8988T (cell line): ENCODE results near the gene FAM117A.

Source experiments
- DNase-seq: peaks from one replicate; pipeline ENCODE4 v3.0.0; 2011

Gene FAM117A, protein sequence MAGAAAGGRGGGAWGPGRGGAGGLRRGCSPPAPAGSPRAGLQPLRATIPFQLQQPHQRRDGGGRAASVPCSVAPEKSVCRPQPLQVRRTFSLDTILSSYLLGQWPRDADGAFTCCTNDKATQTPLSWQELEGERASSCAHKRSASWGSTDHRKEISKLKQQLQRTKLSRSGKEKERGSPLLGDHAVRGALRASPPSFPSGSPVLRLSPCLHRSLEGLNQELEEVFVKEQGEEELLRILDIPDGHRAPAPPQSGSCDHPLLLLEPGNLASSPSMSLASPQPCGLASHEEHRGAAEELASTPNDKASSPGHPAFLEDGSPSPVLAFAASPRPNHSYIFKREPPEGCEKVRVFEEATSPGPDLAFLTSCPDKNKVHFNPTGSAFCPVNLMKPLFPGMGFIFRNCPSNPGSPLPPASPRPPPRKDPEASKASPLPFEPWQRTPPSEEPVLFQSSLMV

DNA sequence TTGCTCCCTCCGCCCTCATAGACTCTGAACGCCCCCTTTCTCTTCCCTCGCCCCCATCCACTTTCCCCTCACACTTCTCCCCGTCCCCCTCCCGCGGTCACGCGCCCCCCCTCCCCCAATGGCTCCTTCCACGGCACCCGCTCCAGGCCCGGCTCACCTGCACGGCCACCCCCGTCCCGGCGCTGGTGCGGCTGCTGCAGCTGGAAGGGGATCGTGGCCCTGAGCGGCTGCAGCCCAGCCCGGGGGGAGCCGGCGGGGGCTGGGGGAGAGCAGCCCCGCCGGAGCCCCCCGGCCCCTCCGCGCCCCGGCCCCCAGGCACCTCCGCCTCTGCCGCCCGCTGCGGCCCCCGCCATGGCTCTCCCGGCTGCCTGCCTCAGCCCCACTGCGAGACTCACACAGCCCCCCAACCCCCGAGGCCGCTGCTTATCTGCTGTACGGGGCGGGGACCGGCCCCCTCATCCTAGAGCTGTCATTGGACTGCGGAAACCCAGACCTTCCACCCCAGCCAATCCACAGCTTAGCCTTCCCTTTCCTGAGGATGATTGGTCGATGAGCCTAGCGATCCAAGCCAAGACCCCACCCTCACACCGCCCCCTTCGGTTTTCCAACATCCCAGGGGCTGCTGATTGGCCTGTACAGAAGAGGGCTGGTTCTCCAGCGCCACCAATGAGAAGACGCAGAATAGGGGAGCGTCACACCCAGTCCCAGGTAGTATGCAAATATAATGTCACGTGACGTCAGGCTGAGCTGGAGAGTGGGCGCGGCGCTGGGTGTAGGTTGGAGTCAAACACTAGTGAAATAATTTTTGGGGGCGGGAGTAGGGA, at the start of gene FAM117A:
FAM117A (minus strand) TSS at position 397 of the 824 bp plus-strand sequence; CDS start at position 353, 44 bp downstream.
- peak; percentile 98 for DNase-seq

- no peak for DNase-seq
Observed at GRCh38 chr17:49809056-49809455, 45.1 kb upstream of the FAM117A start.

DNA sequence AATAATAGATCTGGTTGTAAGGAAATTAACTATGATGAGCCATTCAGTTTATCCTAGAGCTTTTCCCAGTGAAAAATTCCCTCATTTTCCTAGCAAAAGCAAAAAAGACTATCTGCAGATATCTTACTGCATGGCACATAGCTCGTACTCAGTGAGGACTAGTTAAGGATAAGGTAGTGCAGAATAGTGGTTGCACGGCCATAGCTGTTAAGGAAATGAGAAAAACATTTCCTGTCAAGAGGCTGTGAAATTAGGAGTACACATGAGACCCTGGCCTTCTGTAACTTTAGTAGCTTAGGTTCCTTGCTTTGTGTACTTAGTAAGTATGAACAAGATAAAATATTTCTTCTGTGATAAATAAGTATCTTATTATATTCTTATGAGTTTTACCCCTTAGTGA, 34.8 kb upstream of the FAM117A start:
- no peak for DNase-seq

DNA sequence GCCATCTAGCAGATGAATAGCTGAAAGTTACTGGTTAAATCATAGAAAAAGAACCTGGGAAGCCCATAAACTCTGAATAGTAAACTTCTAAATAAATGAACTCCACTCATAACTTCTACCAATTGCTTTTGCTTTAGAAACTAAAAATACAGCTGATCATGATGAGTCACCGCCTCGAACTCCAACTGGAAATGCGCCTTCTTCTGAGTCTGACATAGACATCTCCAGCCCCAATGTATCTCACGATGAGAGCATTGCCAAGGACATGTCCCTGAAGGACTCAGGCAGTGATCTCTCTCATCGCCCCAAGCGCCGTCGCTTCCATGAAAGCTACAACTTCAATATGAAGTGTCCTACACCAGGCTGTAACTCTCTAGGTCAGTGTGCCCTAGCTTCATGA, 34.3 kb upstream of the FAM117A start:
- no peak for DNase-seq

DNA sequence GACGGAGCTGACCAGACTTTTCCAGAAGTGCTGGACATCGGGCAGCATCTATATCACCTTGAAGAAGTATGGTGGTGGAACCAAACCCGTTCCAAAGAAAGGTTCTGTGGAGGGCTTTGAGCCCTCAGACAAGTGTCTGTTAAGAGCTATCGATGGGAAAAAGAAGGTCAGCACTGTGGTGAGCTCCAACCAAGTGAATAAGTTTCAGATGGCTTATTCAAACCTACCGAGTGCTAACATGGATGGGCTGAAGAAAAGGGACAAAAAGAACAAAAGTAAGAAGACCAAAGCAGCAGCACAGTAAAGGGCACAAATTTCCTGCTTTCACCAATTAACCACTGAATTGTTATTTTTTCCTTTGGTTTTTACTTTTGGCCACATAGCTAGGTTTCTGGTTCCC, 31.4 kb upstream of the FAM117A start:
- no peak for DNase-seq

- DNase-seq = no peak
Observed at GRCh38 chr17:49793309-49793708, 29.4 kb upstream of the FAM117A start.

DNA sequence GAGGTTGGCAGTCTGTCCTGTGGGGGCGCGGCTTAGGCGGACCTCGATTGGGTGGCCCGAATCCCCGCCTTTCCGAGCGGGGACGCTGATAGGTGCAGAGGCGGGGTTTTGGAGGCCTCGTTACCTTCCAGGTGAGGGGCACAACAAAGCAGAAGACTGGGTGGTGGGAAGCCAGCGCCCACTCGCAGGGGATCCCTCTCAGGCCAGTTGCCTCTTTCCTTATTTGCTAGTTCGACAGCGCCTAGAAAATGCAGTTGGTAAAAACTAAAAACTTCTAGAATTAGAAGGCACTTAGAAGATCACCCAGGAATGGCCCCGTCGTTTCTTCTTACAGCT, 25.3 kb upstream of the FAM117A start:
- DNase-seq = no peak

DNA sequence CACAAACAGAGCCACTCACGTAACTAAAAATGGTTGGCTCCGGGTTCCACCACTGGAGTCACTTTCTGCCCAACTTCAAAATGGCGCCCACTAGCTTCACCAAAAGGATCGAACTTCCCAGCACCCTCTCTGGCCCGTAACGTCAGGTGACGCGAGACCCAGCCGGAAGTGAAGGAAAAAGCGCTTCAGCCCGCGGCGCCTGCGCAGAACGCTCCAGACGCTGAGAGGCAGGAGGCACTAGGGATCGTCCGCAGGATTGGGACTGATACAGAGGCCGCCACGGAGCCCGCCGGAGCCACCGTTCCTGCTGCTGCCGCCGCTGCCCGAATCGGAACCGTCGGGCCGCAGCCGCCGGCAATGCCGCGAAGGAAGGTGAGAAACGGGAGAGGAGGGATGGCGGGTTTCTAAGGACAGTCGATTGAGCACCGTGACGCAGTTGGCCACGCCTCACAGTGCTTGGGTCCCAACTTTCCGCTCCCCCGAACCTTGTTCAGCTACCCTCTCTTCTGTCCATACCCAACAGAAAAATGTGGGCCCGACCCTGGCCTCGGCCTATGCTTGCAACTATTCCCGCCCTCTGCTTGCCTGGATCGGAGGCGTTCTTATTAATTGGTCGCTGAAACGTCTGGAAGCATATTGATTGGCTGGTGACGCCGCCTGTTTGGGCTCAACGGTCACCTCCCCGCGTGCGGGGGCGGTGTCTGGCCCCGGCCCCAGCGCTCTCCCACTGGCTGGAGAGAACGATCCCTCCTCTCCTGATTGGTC, 24.7 kb upstream of the FAM117A start, which contains the start of gene KAT7:
KAT7 (plus strand) TSS at position 204 of the 765 bp plus-strand sequence; CDS start at position 358, 154 bp downstream.
- DNase-seq = peak; percentile 85

DNA sequence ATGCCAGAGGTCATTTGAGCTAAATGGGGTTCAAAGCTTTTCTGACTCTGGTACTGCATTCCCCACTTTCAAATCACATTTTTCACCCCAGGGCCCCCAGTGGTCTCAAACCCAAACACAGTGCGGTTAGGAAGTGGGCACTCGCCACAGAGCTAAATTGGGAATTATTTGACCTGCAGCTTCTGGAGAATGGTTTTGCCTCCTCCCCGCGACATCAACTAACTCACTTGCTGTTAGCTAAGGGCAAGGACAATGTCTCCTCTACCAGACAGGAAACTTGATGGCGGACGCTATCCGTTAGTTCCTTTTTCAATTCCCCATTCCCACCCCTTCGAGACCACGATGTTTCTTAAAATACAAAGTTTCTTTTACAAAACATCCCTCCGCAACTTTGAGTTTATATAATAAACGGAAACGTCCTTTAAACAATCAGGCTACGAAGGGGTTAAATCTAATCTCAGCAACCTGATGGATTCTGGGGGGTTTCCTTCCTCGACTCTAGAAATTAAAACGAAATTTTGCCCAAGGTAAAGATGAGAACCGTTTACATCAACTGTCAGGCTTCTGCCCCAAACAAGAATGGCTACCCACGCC, 24.1 kb upstream of the FAM117A start:
- no peak for DNase-seq

- DNase-seq = no peak
Observed at GRCh38 chr17:49784636-49785035, 20.7 kb upstream of the FAM117A start.

DNA sequence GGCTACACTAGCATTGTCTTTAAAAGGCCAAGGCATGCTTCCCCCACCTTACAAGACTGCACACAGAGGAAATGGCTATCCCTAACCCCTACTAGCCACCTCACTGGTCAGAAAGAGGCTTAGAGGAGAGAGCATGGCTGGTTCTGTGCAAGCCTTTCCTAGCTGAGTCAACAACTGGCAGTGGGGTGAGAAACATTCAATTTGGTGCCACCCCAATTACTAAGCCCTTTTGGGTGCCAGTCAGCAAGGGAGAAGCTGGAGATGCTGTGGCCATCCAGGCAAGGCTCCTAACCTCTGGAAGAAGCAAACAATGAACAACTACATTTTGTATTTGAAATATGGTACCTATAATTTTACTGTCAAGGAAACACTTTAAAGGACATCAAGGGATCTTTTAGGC, 19.9 kb upstream of the FAM117A start:
- DNase-seq = no peak

- no peak for DNase-seq
Observed at GRCh38 chr17:49783071-49783715, 19.3 kb upstream of the FAM117A start.

DNA sequence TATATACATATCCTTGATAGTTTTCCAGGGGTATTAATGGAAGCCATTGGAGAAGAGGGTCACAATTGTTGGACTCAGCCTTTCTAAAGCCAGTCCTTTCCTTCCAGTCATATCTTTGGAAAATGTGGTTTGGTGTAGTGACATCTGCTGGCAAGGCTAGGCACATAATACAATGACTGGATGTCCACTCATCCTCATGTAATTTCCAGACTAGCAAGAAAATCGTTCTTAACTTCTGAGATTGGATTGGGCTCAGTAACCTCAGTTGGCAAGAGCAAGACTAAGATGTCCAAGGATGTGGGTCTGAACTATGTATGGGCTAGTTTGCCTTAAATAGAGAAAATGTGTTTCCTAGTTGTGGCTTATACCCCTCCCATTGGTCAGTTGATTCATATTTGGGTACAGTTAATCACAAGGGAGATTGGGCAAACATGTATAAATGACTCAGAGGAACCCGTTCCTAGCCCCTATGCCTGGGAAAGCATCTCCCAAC, 15.9 kb upstream of the FAM117A start:
- no peak for DNase-seq

DNA sequence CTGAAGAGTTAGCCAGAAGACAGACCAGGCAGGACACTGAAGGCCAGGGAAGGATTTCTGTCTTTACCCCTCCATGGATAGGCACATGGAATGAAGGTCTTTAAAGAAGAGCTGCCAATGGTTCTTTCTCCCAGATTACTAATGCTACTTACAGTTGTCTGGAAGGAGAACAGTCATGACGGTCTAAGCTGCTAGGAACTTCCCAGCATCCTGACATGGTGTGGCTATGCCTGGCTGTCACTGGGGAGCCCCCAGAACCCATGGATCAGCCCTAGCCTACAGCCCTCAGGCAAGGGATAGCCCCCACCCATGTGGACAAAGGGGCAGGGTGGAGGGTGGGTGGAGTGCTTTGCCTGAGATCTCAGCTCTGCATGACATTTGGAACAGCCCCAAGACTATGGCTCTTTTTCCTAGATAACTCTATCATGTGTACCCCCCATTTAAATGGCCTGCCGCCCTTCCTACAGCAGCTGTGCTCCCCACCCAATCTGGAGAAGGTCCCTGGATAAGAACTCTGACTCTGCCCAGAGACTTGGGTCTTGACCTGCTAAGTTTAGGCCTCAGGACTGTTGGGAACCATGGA, 15.3 kb upstream of the FAM117A start:
- DNase-seq = no peak

- DNase-seq = no peak
Observed at GRCh38 chr17:49777563-49777962, 13.6 kb upstream of the FAM117A start.

DNA sequence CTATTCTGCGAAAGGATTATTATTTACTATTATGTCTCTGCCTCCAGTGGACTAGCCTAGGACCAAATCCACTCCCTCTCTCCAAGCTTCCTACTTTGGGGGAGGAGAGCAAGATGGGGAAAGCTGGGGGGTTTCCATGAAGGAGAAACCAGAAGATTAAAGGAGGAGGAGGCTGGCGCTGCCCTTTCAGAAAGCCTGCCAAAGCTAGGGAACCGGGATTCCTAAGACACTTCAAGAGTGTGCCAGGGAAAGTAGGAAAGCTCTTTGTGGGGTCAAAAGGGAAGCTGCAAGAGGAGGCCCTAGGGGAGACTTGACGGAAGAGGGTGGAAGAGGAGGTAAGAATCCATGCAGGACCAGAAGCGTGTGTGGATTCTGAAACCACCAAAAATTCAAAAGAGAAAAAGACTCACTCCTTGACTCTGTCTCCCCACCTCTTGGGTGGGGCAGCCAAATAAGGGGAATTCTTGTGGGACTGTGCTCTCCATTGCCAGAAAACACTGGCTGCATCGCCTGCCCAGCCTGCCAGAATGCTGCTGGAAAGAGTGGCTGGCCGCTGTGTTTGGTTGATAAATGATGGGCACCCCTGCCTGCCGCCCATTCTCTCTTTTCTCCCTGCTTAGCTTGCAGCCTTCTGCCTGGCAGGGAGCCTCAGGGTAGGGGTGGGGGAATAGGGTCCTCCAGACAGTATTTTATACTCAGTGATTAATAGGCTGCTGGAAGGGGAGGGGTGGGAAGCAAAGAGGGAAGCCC, 12.8 kb upstream of the FAM117A start:
- no peak for DNase-seq

- no peak for DNase-seq
Observed at GRCh38 chr17:49775546-49776260, 11.8 kb upstream of the FAM117A start.

GRCh38 chr17:49766918-49767530, 3.1 kb upstream of the FAM117A start:
- no peak for DNase-seq

- DNase-seq = no peak
Observed at GRCh38 chr17:49764559-49765180, 739 bp upstream of the FAM117A start.
